Cerebellar nuclear complex (tissue), 1 donor: ENCODE results near the gene RHOBTB3.

ENCODE experiments used
- DNase-seq, 2 experiments: peaks; one replicate each; lab custom pipeline; 2025; lab: John Stamatoyannopoulos, UW

RHOBTB3 gene

GRCh38 chr5:95763941-95764340 is 32.8 kb downstream of the RHOBTB3 start:
- no peak for DNase-seq

GRCh38 chr5:95768731-95769130 is 37.6 kb downstream of the RHOBTB3 start:
- DNase-seq = no peak

- no peak for DNase-seq
Measured at GRCh38 chr5:95770830-95771708, 39.9 kb downstream of the RHOBTB3 start.

- no peak for DNase-seq
Measured at GRCh38 chr5:95771892-95772291, 40.8 kb downstream of the RHOBTB3 start.

- DNase-seq = no peak
Measured at GRCh38 chr5:95773335-95774059, 42.4 kb downstream of the RHOBTB3 start.

DNA sequence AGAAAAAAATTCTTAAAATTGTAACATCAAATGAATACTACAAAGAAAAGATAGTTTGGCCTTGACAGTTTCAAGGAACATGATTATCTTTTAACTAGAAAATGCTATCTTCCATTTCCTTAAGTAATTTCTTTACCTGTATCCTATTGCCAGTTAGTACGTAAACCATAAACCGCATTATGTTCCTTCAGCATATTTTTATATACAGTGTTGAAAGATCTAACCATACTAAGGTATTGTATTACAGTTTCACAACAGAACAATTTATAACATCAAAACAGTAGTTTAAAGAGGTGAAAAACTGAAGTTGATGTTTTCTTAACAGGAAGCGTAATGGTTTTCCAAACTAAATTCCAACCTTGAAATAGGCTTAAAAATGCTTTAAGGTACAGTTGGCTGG is 46.3 kb downstream of the RHOBTB3 start:
- DNase-seq = no peak

DNA sequence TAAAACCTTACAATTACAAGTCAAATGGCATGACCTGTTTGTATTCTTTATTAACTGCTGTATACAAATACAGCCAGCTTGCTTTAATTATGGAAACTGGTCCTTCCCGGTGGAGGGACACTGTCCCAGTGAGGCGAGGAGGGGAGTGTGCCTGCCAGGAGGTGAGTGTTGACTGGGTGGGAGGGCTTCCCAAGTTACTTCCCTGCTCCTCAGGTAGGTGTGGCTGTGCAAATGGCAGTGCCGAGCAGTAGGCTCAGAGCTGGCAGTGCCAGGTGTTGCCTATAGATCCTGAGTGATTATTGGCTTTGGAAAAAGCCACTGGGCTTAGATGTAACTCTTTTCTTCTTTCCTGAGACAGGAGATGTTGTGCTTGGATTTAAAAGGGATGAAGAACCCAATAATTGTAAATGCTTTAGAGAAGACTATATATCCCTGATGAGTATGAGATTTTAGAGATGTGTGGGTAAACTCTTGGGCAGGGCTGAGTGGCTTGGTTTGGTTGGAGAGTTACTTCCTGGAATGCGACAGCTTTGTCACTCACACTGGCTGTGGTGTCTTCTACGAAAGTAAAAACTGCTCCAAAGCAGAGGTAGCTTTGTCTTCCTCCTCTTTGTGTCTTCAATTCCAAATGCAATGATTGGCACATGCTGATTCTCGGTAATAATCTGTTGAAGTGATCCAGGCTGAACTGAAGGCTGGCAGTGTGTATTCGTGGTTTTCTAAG is 47.7 kb downstream of the RHOBTB3 start:
- DNase-seq = no peak

- no peak for DNase-seq
Measured at GRCh38 chr5:95779611-95780010, 48.5 kb downstream of the RHOBTB3 start.

DNA sequence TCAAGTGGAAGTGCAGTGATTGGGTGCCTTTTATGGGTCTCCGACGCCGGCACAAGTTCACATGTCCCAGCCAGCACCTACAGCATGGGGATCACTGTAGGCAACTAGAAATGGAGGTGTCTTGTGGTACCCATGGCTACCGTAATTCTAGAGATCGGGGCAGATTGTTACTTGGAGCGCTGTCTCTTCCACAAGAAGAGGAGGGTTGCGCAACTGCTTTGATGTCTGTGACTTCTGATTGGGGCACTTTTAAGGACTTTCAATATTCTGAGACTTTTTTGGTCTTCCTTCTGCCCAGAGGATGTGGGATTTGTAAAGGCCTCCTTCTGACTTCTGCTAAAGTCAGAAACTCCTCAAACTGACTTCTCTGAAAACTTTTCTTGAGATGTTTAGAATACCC is 49.5 kb downstream of the RHOBTB3 start:
- no peak for DNase-seq

GRCh38 chr5:95781101-95781583 is 50.0 kb downstream of the RHOBTB3 start:
- DNase-seq = peak in 1 of 2 experiments; percentile 78

DNA sequence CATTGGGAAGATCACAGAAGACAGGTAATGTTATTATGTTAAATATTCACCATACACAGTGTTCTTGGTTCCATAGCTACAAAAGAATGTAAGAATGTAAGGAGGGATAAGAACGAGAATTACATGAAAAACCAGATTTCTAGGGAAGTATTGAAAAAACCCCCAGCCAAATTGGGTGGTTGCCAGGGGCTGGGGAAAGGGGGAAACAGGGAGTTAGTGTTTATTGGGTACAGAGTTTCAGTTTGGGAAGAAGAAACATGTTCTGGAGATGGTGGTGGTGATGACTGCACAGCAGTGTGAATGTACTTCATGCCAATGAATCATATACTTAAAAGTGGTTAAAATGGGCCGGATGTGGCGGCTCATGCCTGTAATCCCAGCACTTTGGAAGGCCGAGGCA is 51.0 kb downstream of the RHOBTB3 start:
- no peak for DNase-seq

DNA sequence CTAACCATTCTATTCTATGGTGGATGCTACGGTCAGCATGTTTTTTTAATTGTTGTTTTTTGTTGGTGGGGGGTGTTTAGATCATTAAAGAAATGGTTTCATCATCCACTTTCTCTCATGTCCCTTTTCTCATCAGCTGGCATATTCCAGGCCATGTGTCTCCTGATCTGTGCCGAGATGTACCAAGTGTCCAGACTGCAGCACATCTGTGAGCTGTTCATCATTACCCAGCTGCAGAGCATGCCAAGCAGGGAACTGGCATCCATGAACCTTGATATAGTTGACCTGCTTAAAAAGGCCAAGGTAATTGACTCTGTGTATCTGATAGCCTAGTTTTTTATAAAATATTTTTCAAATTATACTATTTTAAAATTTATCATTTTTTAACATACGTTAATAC is 52.5 kb downstream of the RHOBTB3 start:
- no peak for DNase-seq

DNA sequence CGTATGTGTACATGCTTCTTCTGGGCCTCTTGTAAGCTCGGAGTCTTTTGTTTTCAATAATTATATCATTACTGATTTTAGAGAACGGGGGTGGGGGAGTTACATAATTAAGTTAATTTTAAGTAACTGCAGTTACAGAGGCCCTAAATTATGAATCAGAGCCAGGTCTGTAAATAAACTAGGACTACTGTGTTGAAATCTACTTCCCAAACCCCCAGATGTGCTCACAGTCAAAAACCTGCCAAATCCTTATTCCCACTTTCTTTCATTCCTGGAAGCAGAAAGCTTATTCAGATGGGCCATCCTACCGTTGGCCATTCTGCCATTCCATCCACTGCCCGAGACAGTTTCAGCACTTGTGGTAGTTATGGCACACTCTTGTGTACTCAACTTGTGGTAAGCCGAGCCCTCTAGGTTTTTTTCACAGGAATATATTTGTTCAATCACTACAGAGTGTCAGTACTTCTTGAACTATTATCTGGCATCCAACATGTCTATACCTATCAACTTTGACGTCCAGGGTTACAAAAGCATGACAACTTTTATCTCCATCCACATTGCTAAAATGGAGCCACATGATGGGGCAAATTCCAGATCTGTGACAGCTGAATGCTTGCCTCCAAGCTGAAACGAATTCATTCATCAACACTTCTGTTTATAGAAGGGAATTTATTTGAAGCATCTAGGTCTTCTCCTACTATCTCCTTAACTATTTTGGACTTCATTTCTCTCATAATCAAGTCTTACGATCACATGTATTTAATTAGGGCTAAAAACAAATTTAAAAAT is 53.6 kb downstream of the RHOBTB3 start:
- no peak for DNase-seq

GRCh38 chr5:95786821-95787418 is 55.8 kb downstream of the RHOBTB3 start:
- no peak for DNase-seq

DNA sequence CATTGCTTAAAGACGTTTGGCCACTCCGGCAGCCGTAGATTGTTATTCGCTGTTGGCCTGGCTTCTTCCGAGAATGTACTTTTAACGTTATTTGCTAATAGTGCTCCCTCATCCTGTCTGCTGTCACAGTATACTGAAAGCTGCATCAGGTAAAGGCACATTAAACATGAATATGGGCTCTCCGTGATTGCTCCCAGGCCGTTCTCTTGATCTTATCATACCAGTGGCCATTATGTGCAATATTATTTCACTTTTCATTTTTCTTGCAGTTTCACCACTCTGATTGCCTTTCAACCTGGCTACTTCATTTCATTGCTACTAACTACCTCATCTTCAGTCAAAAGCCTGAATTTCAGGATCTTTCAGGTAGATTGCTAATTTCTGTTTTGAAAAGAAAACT is 57.4 kb downstream of the RHOBTB3 start:
- no peak for DNase-seq

DNA sequence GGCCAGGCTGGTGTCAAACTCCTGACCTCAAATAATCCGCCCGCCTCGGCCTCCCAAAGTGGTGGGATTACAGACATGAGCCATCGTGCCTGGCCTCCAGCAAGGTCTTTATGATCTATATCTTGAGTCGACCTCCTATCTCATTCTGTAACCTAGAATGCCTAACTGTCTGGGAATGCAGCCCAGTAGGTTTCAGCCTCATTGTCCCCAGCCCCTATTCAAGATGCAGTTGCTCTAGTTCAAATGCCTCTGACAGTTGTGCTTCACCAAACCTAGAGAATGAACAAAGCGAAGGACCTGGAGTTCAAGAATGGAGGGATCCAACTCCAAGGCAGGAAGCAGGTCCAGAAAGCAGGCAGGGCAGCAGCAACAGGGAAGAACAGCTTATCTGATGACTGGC is 60.6 kb downstream of the RHOBTB3 start:
- DNase-seq = no peak

GRCh38 chr5:95794070-95794516 is 63.0 kb downstream of the RHOBTB3 start:
- no peak for DNase-seq

DNA sequence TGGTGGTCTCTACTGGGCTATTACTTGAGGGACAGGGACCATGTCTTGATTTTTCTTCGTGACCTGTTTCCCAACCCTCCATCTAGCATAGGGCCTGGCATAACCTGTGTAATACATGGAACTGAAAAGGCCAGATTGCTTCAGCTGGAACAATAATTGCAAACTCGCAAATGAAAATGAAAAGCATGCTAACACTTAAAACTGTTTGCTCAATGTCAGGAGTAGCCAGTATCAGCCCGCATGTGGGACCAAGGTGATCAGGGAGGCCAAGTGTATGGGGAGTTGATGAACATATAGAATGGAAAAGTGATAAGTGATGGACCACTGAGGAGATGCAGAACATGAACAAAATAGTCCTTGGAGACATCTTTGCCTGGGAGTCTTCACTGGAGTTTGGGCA is 66.2 kb downstream of the RHOBTB3 start:
- DNase-seq = no peak

DNA sequence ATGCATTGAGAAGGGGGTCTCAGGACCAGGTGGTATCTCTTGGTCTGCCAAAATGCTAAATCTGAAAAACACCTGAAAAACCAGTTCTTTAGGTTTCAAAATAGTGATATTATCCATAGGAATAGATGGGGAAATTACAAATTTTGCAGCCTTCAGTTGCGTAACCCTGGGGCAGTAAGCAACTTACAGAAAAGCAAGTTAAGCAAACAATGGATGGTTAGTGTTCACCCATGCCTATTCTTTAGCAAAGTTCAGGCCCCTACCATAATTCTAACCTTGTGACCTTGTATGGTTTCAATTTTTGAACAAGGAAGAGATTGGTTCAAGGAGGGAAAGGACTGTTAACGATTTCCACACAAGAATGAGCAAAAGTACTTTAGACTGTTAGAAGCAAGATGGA is 66.9 kb downstream of the RHOBTB3 start:
- no peak for DNase-seq

- DNase-seq = no peak
Measured at GRCh38 chr5:95798545-95798944, 67.4 kb downstream of the RHOBTB3 start.

DNA sequence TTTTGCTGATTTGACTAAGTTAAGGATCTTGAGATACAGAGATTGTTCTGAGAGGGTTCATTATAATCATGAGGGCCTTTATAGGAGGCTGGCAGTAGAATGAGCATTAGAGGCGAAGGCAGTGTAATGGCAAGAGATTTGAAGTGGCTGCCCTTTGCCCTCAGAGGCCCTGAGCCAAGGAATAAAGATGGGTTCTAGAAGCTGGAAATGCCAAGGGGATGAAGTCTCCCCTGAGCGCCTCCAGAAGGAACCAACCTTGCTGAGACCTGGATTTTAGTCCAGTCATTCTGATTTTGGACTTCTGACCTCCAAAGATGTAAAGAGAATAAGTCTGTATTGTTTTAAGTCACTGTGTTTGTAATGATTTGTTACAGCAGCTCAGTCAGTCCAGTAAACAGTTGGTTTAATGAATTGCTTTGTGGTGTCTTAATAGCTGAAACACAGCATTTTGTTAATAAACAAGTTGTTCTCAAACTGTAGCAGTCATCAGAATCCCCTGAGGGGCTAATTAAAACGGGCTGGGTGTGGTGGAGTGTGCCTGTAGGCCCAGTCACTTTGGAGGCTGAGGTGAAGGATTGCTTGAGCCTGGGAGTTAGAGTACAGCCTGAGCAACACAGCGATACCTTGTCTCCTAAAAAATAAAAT is 68.2 kb downstream of the RHOBTB3 start:
- DNase-seq = no peak
